ENCODE results near the gene NME3.
"Not testable (repeated sequence)": the region's sequence is repeated elsewhere in the genome, so short reads cannot be mapped to it uniquely, and the experiment has no call there.

Gene NME3

DNA sequence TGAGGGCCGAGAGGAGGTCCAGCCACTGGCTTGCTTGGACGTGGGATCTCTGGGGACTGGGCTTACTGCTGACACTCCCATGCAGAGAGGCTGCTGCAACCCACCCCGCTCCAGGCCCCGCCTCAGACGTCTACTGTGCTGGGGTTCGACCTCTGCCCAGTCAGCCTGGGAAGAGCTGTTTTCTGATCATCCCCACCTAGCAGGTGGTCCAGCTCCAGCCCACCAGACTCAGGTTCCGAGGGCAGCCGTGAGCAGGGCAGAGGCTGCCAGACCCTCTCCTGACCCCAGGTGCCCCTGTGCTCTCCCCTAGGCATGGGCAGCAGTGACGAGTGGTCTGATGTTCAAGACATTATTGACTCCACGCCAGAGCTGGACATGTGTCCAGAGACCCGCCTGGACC lies 23.4 kb downstream of the NME3 start:
- no peak for DNase-seq (ENCODE audit: low spot score)

DNA sequence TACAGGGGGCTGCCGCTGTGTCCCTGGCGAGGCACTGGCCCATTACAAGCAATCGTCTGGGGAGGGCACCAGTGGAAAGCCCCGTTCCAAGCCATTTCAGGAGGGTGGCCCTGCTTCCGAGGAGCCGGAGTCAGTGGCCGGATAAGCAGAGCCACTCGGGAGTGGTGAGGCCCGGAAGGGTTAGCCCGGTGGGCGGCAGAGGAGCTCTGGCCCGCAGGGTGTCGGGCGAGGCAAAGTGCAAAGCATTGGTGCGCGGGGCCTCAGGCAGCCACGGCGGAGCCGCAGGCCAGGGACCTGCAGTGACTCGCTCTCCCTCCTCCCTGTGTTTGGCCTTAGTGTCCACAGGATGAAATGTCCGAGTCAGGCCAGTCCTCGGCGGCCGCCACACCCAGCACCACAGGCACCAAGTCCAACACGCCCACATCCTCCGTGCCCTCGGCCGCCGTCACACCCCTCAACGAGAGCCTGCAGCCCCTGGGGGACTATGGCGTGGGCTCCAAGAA lies 24.6 kb downstream of the NME3 start:
- DNase-seq (ENCODE audit: low spot score): no peak

- no peak for DNase-seq (ENCODE audit: low spot score)
Observed at GRCh38 chr16:1745900-1746692, 25.2 kb downstream of the NME3 start.

- DNase-seq (ENCODE audit: low spot score): no peak
Observed at GRCh38 chr16:1745181-1745899, 26.0 kb downstream of the NME3 start.

- DNase-seq (ENCODE audit: low spot score): no peak
Observed at GRCh38 chr16:1744338-1744840, 27.0 kb downstream of the NME3 start.

DNA sequence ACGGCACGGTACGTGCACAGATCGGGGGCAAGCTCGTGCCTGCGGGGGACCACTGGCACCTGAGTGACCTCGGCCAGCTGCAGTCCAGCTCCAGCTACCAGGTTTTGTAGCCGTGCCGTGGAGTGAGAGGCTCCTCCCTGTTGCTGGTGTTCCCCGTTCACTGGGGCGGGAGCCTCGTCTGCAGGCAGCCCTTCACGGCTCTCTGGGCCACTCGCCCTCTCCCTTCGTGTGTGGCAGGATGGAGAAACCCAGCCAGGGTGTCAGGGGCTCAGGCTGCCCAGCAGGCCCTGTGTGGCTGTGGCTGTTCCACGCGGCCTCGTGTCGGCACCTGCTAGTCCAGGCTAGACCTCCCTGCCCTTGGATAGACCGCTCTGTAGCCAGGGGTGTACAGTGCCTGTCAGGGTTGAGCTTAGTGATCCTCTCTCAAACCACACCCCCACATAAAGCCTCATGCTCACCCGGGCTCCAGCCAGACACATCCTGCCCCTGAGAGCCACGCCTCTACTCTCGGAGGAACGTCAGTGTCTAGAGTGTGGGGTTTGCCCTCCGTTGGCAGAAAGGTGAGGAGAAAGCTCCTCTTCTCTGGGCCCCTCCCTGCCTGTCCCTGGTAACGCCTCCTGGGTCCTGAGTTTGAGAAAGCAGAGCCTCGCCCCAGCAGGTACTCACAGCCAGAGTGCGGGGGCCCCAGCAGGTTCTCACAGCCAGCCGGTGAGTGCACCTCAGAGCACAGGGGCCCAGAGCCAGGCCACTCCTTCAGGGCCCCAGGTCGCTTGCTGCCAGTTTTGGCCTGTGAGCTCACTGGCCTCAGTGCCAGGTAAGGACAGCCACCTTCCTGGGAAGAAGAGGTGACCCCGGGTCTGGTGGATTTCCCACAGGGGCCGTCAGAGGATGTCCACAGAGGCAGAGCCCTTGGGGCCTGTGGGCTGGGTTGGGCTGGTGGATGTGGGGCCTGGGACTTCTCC lies 27.7 kb downstream of the NME3 start:
- DNase-seq (ENCODE audit: low spot score): no peak

- no peak for DNase-seq (ENCODE audit: low spot score)
Observed at GRCh38 chr16:1741553-1742165, 29.7 kb downstream of the NME3 start.

DNA sequence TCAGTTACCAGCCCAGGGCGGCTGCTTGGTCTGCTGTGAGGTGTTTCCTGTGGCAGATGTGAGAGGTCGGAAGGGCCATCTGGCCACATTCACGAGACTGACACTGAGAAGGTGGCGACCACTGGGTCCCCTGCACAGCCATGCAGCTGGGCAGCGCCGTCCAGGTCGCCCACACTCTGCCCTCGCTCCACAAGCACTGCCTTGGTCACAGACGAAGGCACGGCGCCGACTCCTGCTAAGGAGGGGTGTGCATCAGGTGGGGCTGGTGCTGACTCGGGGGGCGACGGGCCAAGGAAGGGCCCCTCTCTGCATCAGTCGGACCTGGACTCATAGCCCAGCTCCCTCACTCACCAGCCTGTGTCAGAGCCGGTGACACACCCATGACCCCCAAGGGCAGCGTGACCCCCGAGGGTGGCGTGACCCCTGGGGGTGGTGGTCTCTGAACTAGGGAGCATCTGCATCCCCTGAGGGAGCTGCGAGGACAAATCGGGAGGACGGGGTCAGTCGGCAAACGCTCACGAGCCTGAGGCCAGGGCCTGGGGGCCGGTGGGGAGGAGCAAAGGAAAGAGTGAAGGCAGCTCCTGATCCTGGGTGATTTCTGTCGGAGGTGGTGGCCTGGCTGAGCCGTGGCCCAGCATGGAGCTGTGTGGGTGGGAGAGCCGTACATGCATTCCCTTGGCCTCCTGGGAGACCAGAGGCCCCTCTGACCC lies 30.4 kb downstream of the NME3 start:
- no peak for DNase-seq (ENCODE audit: low spot score)

DNA sequence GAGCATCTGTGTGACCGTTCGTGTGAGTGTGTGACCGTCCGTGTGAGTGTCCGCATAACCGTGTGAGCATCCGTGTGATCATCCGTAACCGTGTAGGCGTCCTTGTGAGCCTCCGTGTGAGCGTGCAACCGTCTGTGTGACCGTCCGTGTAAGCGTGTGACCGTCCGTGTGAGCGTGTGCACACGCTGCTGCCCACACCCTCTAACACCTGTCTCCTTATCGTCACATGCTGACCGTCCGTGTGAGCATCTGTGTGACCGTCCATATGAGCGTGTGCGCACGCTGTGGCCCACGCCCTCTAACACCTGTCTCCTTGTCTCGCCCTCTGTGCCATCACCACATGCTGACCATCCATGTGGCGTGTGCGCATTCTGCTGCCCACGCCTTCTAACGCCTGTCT lies 31.1 kb downstream of the NME3 start:
- no peak for DNase-seq (ENCODE audit: low spot score)

DNA sequence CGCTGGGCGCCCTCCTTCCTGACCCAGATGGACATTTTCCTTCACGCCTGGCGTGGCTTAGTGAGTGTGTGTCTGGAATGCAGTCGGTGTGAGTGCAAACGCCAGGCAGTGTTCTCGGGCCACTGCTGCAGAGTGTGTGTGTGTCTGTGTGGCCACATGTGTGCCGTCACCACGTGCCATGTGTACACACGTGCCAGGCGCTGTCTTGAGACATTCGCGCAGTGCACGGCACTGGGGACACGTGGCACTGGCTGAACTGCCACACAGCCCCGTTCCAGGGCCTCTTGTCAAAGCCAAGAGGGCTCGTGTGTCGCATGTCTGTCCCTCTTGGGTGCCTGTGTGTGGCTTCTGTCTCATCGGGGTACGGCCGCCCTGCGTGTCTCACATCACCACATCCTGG lies 36.5 kb downstream of the NME3 start:
- DNase-seq (ENCODE audit: low spot score): no peak

GRCh38 chr16:1734123-1734522 lies 37.2 kb downstream of the NME3 start:
- no peak for DNase-seq (ENCODE audit: low spot score)

- DNase-seq (ENCODE audit: low spot score): not testable (repeated sequence)
Observed at GRCh38 chr16:1732551-1732987, 38.8 kb downstream of the NME3 start.

DNA sequence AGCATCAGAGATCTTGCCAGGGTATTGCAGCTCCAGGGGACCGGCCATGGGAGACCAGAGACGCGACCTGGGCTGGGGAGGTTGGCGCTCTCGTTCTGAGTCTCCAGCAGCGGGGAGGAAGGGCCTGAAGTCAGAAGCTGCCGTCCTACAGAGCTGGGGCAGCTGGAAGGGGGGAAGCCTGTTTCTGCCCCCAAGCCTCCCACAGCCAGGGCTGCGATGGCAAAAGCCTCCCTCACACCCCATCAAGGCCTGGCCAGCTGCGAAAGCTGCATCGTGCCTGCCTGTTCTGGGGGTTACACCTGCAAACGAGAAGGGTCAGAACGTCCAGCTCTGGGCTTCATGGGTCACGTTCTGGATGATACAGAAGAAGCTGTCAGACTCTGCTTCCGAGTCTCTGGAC lies 39.3 kb downstream of the NME3 start:
- DNase-seq (ENCODE audit: low spot score): no peak

- DNase-seq (ENCODE audit: low spot score): no peak
Observed at GRCh38 chr16:1731603-1732002, 39.7 kb downstream of the NME3 start.

- DNase-seq (ENCODE audit: low spot score): no peak
Observed at GRCh38 chr16:1731073-1731472, 40.3 kb downstream of the NME3 start.

DNA sequence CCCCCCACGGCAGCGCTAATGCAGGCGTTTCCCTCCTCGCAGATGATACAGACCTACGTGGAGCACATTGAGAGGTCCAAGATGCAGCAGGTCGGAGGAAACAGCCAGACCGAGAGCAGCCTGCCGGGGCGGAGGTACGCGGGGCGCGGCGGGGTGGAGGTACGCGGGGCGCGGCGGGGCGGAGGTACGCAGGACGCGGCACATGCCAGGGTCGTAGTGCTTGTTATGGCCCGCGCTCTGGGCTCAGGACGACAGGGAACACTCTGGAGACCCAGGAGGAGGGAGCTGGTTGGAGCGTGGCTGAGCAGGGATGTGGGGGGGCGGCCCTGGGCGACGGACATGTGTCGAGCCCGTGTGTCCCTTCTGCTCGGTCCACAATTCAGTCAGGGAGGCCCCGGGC lies 41.9 kb downstream of the NME3 start:
- no peak for DNase-seq (ENCODE audit: low spot score)

- DNase-seq (ENCODE audit: low spot score): no peak
Observed at GRCh38 chr16:1729026-1729425, 42.3 kb downstream of the NME3 start.

DNA sequence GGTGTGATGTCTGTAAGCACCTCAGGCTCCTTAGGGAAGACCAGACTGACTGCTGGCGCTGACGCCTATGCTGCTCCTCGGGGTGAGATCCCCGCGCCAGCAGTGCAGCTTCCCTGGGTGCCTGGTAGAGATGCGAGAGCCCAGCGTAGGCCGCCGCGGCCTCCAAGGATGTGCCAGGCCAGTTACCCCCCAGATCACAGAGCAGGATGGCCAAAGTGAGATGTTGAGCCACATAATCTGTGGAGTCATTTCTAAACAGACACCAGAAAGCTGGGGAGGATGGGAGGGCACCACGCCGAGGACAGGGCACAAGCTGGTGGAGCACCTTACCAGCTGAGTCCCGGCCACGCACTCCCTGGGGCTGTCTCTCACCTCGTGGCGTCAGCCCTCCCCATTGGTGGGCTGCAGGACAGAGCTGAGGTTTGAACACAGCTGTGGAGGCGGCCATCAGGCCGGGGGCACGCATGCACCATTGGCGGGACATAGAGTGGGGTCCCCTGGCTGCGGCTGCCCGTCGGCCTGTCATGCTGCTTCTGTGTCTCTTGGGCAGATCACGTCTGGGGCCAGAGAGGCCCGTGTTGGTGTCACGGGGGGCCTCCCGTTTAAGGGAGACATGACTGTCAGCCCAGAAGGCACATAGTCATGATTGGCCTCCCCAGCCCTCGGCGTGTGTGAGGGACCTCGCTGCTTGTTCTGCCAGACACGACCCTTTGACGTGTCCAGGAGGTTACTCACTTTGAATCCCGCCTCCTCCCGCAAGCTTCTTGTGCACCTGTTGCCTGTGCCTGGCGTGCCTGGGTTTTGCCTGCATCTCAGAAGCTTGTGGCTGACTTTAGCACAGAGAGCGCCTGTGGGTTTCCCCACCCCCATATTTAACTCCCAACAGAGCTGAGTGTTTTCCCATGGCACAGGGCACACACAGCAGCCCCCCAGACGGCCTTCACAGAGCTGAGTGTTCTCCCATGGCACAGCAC lies 43.4 kb downstream of the NME3 start:
- no peak for DNase-seq (ENCODE audit: low spot score)

GRCh38 chr16:1726661-1727502 lies 44.5 kb downstream of the NME3 start:
- DNase-seq (ENCODE audit: low spot score): no peak

Measured in LoVo (cell line).